Colonic mucosa (tissue), 4 donors: ENCODE measurements around the gene FAM163A. TPM values are rescaled to one million over a fixed set of nuclear protein-coding genes. Genes with fewer than 3 reads are reported as not detected.

Experiments
- DNase-seq: peaks from one replicate; pipeline ENCODE4 v3.0.0-alpha.2; 2020
- H3K27ac ChIP-seq: fragments of 200-600 bp; one replicate; pipeline ENCODE4 v1.8.0; 2021
- H3K27me3 ChIP-seq: fragments of 200-600 bp; one replicate; pipeline ENCODE4 v1.8.0; 2021
- H3K36me3 ChIP-seq: fragments of 200-600 bp; one replicate; pipeline ENCODE4 v1.8.0; 2021
- H3K4me1 ChIP-seq: fragments of 200-600 bp; one replicate; pipeline ENCODE4 v1.8.0; 2021; ENCODE audit warnings: mild to moderate bottlenecking
- H3K4me3 ChIP-seq: fragments of 200-600 bp; one replicate; pipeline ENCODE4 v1.8.0; 2021
- H3K9ac ChIP-seq, 2 donors: one replicate each; pipeline ENCODE4 v1.7.0; 2013; ENCODE audit warnings: control low read depth in 2 of 2, low read depth in 2 of 2, low read length in 2 of 2
- H3K9me3 ChIP-seq: fragments of 200-600 bp; one replicate; pipeline ENCODE4 v1.8.0; 2021
- CTCF ChIP-seq: fragments of 200-600 bp; IDR thresholded peaks from one replicate; pipeline ENCODE4 v1.8.0; 2022; ENCODE audit warnings: antibody characterized with exemption, mild to moderate bottlenecking
- intact Hi-C: fragments of 100-400 bp; cut with DNase I; formaldehyde crosslinking; loops from one replicate; pipeline ENCODE4 v1.14.1; 2022
- total RNA-seq, 2 donors: library from RNA; stranded (reverse); fragmentation: NEBNext Ultra II Directional in 1 of 2; extraction: Animal tissue kit (Norgen Biotek cat#: 25700) in 1 of 2; gene quantifications; one replicate each; pipeline ENCODE4 v1.2.1, GENCODE V29; 2021
- donor health status: healthy.
- donor health status: DM: no; HTN: no; CAD: no.
- donor health status: DM: no; HTN: no; CAD: no.

FAM163A gene
- total RNA-seq, 2 donors from 2014 or later = 0.10 to 0.56 TPM

- Histone ChIP-seq H3K36me3 (no peaks in the 10 kb centered on the region), H3K4me1 (no peaks in the 10 kb centered on the region), H3K9ac (no peak overlapping the region), H3K9me3 (no peaks in the 10 kb centered on the region), H3K27me3 (no peaks in the 10 kb centered on the region), H3K27ac (no peak overlapping the region), H3K4me3 (no peak overlapping the region)
- no peak for TF ChIP-seq CTCF
- intact Hi-C loops = no loop called here
- no peak for DNase-seq
Measured at GRCh38 chr1:179820226-179820970, 77.3 kb downstream of the FAM163A start.

GRCh38 chr1:179821524-179821923, 78.4 kb downstream of the FAM163A start:
- Histone ChIP-seq H3K36me3 (no peaks in the 10 kb centered on the region), H3K4me3 (no peak overlapping the region), H3K9me3 (no peaks in the 10 kb centered on the region), H3K27ac (no peak overlapping the region), H3K27me3 (no peaks in the 10 kb centered on the region), H3K4me1 (no peaks in the 10 kb centered on the region), H3K9ac (no peak overlapping the region)
- no peak for DNase-seq
- intact Hi-C loops = no loop called here
- no peak for TF ChIP-seq CTCF

- no peak for DNase-seq
- TF ChIP-seq CTCF = no peak
- no peaks in the 10 kb centered on the region for H3K36me3 ChIP-seq
- no peaks in the 10 kb centered on the region for H3K27me3 ChIP-seq
- no peaks in the 10 kb centered on the region for H3K9me3 ChIP-seq
- no peak overlapping the region for H3K4me3 ChIP-seq
- intact Hi-C loops = no loop called here
- no peak overlapping the region for H3K9ac ChIP-seq
- no peaks in the 10 kb centered on the region for H3K4me1 ChIP-seq
- no peak overlapping the region for H3K27ac ChIP-seq
Measured at GRCh38 chr1:179822065-179822464, 79.0 kb downstream of the FAM163A start.

- H3K9me3 ChIP-seq = no peaks in the 10 kb centered on the region
- TF ChIP-seq CTCF = no peak
- H3K27me3 ChIP-seq = no peaks in the 10 kb centered on the region
- no peak overlapping the region for H3K9ac ChIP-seq
- H3K27ac ChIP-seq = no peak overlapping the region
- H3K36me3 ChIP-seq = no peaks in the 10 kb centered on the region
- H3K4me3 ChIP-seq = no peak overlapping the region
- no peaks in the 10 kb centered on the region for H3K4me1 ChIP-seq
- DNase-seq = no peak
- intact Hi-C loops = no loop called here
Measured at GRCh38 chr1:179823693-179824092, 80.6 kb downstream of the FAM163A start.

GRCh38 chr1:179824265-179824664, 81.2 kb downstream of the FAM163A start:
- no peak for DNase-seq
- intact Hi-C loops = no loop called here
- TF ChIP-seq CTCF = no peak

More at GRCh38 chr1:179824265-179824664, 81.2 kb downstream of the FAM163A start:
- Histone ChIP-seq H3K9me3 (no peaks in the 10 kb centered on the region), H3K36me3 (no peaks in the 10 kb centered on the region), H3K9ac (no peak overlapping the region), H3K4me3 (no peak overlapping the region), H3K27ac (no peak overlapping the region), H3K27me3 (no peaks in the 10 kb centered on the region), H3K4me1 (no peaks in the 10 kb centered on the region)
